ENCODE measurements around the gene EIF4E2.

Gene EIF4E2

DNA sequence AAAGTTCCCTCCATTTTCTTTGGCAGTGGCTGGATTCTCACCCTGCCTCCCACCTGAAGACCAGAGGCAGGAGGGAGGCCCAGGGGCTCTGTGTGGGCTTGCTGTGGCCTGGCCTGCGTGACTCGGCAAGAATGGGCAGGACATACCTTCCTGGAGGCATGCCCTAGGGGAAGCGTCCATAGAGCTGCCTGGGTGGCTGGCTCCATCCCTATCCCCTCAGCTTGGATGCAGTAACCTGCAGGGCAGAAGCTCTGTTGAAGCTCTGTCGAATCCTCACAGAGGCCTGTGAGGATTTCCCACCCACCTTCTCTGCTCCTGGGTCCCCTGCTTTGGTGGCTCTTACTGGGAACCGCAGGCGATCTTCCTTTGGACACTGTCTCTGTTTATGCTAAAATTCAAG, 31.6 kb upstream of the EIF4E2 start:
- Histone ChIP-seq H4K20me1 (ENCODE audit: insufficient read depth, low read length) (no peaks in the 10 kb centered on the region), H3K9ac (ENCODE audit: low read length) (no peak overlapping the region), H3K4me2 (ENCODE audit: low read length) (no peak overlapping the region), H3K4me3 (ENCODE audit: low read depth, low read length, poor library complexity, severe bottlenecking) (no peak overlapping the region), H3K27me3 (ENCODE audit: insufficient read depth, low read length) (peaks cover 3% of the 10 kb centered on the region; the same call in 1 of the 2 replicates), H3K36me3 (ENCODE audit: insufficient read depth, low read length) (no peaks in the 10 kb centered on the region), H3K27ac (ENCODE audit: low read depth, low read length, poor library complexity, severe bottlenecking) (no peak overlapping the region), H2AFZ (ENCODE audit: low read length) (no peak overlapping the region), H3K79me2 (ENCODE audit: insufficient read depth, low read length) (no peaks in the 10 kb centered on the region), H3K9me3 (ENCODE audit: low read length) (no peaks in the 10 kb centered on the region), H3K9me2 (ENCODE audit: low read depth, low read length) (no peaks in the 10 kb centered on the region), H3F3A (ENCODE audit: insufficient read depth, low read length) (no peaks in the 10 kb centered on the region), H3K4me1 (ENCODE audit: insufficient read depth, low read length, severe bottlenecking) (no peaks in the 10 kb centered on the region)
- TF ChIP-seq, protein P1, sequence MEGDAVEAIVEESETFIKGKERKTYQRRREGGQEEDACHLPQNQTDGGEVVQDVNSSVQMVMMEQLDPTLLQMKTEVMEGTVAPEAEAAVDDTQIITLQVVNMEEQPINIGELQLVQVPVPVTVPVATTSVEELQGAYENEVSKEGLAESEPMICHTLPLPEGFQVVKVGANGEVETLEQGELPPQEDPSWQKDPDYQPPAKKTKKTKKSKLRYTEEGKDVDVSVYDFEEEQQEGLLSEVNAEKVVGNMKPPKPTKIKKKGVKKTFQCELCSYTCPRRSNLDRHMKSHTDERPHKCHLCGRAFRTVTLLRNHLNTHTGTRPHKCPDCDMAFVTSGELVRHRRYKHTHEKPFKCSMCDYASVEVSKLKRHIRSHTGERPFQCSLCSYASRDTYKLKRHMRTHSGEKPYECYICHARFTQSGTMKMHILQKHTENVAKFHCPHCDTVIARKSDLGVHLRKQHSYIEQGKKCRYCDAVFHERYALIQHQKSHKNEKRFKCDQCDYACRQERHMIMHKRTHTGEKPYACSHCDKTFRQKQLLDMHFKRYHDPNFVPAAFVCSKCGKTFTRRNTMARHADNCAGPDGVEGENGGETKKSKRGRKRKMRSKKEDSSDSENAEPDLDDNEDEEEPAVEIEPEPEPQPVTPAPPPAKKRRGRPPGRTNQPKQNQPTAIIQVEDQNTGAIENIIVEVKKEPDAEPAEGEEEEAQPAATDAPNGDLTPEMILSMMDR (IDR thresholded peaks at IDR 0.05; ENCODE audit: low read length): no peak
- TF ChIP-seq EZH2 (IDR thresholded peaks at IDR 0.05; ENCODE audit: borderline replicate concordance, low read length): no peak

DNA sequence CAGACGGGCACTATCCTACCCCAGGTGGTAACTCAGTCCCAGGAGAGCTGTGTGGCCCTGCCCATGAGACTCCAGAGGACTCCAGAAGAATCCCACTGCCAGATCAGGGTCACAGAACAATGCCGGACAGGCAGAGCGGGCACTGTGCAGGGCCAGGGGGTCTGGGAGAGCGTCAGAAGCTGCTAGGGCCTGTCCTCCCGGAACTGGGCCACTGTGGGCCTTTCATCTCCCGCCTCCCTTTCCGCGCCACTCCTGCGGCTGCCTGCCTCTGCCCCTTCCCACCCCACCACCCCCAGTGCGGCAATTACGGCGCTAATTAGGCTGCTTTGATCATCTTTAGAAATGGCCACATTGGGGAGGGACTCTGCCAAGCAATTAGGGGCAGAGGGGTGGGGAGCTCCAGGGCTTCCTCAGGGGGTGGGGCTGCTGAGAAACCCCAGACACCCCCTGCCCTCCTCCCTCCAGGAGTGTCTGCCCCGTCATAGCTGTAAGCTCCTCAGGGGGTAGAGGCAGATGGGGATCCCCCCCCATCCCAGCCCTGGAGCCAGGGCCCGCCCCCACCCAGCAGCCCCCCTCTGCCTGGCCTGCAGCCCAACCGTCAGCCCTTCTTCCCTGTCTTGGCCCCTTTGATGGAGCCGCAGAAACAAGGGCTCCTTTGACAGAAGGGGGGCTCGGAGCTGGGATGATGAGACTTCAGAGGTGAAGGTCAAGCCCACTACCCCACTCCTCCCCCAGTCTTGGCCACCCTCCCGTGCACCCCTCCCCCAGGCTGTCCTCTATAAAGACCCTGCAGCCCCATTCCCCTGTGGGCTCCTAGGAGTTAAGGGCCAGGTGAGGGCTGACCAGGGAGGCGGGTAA, 30.7 kb upstream of the EIF4E2 start, which contains the start of gene PRSS56:
Gene PRSS56 (plus strand): TSS at position 808 of the 858 bp plus-strand sequence. CDS start 211 bp downstream, outside the sequence.
- Histone ChIP-seq H3K4me1 (ENCODE audit: insufficient read depth, low read length, severe bottlenecking) (no peaks in the 10 kb centered on the region), H3K27ac (ENCODE audit: low read depth, low read length, poor library complexity, severe bottlenecking) (no peak within 1 kb of the TSS), H3K4me3 (ENCODE audit: low read depth, low read length, poor library complexity, severe bottlenecking) (no peak within 1 kb of the TSS), H3F3A (ENCODE audit: insufficient read depth, low read length) (no peaks in the 10 kb centered on the region), H2AFZ (ENCODE audit: low read length) (no peak within 1 kb of the TSS), H3K27me3 (ENCODE audit: insufficient read depth, low read length) (peaks cover 3% of the 10 kb centered on the region; the same call in 1 of the 2 replicates), H3K79me2 (ENCODE audit: insufficient read depth, low read length) (no peaks in the 10 kb centered on the region), H3K9me2 (ENCODE audit: low read depth, low read length) (no peaks in the 10 kb centered on the region), H3K36me3 (ENCODE audit: insufficient read depth, low read length) (no peaks in the 10 kb centered on the region), H3K9me3 (ENCODE audit: low read length) (no peaks in the 10 kb centered on the region), H3K9ac (ENCODE audit: low read length) (no peak within 1 kb of the TSS), H4K20me1 (ENCODE audit: insufficient read depth, low read length) (no peaks in the 10 kb centered on the region), H3K4me2 (ENCODE audit: low read length) (no peak within 1 kb of the TSS)
- TF ChIP-seq, protein P1 (IDR thresholded peaks at IDR 0.05; ENCODE audit: low read length): no peak
- no peak for TF ChIP-seq EZH2 (IDR thresholded peaks at IDR 0.05; ENCODE audit: borderline replicate concordance, low read length)

DNA sequence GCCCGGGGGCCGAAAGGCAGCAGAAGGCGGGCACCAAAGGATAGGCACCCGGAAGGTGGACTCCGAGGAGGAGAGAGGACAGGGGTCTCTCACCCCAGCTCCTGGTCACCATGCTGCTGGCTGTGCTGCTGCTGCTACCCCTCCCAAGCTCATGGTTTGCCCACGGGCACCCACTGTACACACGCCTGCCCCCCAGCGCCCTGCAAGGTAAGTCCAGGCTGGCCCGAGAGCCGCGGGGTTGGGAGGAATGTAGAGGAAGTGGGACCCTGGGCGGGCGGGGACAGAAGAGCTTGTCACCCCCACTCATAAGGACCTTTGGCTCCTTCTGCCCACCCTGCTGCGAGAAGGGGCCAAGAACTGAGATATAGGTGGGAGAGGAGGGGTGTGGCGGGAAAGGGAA, 30.0 kb upstream of the EIF4E2 start:
- Histone ChIP-seq H3K79me2 (ENCODE audit: insufficient read depth, low read length) (no peaks in the 10 kb centered on the region), H3K9me2 (ENCODE audit: low read depth, low read length) (no peaks in the 10 kb centered on the region), H3K9me3 (ENCODE audit: low read length) (no peaks in the 10 kb centered on the region), H4K20me1 (ENCODE audit: insufficient read depth, low read length) (no peaks in the 10 kb centered on the region), H3K27me3 (ENCODE audit: insufficient read depth, low read length) (peaks cover 3% of the 10 kb centered on the region; the same call in 1 of the 2 replicates), H3K9ac (ENCODE audit: low read length) (no peak overlapping the region), H3K4me2 (ENCODE audit: low read length) (no peak overlapping the region), H3K4me1 (ENCODE audit: insufficient read depth, low read length, severe bottlenecking) (no peaks in the 10 kb centered on the region), H3K36me3 (ENCODE audit: insufficient read depth, low read length) (no peaks in the 10 kb centered on the region), H2AFZ (ENCODE audit: low read length) (no peak overlapping the region), H3F3A (ENCODE audit: insufficient read depth, low read length) (no peaks in the 10 kb centered on the region), H3K27ac (ENCODE audit: low read depth, low read length, poor library complexity, severe bottlenecking) (no peak overlapping the region), H3K4me3 (ENCODE audit: low read depth, low read length, poor library complexity, severe bottlenecking) (no peak overlapping the region)
- TF ChIP-seq, protein P1 (IDR thresholded peaks at IDR 0.05; ENCODE audit: low read length): no peak
- no peak for TF ChIP-seq EZH2 (IDR thresholded peaks at IDR 0.05; ENCODE audit: borderline replicate concordance, low read length)

All from OCI-LY1 (cell line).